Neural progenitor cell (in vitro differentiated cells): ENCODE data around the gene PEPD. TPM values are rescaled to one million over a fixed set of nuclear protein-coding genes. Genes with fewer than 3 reads are reported as not detected.

ENCODE experiments used
- DNase-seq: peaks from one replicate; pipeline ENCODE4 v3.0.0-alpha.2; 2016; ENCODE audit warnings: low spot score
- H2AFZ ChIP-seq: fragments of 200-600 bp; sonication (generic); replicated peaks from 2 replicates; pipeline ENCODE4 v1.6.1; 2016; ENCODE audit warnings: antibody characterized with exemption
- H3F3A ChIP-seq: fragments of 200-600 bp; sonication (generic); 2 replicates; pipeline ENCODE4 v1.6.1; 2016; ENCODE audit warnings: antibody characterized with exemption, low read depth
- H3K27ac ChIP-seq: fragments of 200-600 bp; sonication (generic); 2 replicates; pipeline ENCODE4 v1.5.1; 2016; ENCODE audit warnings: mild to moderate bottlenecking
- H3K27me3 ChIP-seq: fragments of 200-600 bp; sonication (generic); 2 replicates; pipeline ENCODE4 v1.6.1; 2016; ENCODE audit warnings: mild to moderate bottlenecking, moderate library complexity
- H3K36me3 ChIP-seq: fragments of 200-600 bp; sonication (generic); 2 replicates; pipeline ENCODE4 v1.5.1; 2016
- H3K4me1 ChIP-seq: fragments of 200-600 bp; sonication (generic); 2 replicates; pipeline ENCODE4 v1.6.1; 2016; ENCODE audit warnings: mixed run types
- H3K4me2 ChIP-seq: fragments of 200-600 bp; sonication (generic); 2 replicates; pipeline ENCODE4 v1.6.1; 2016
- H3K4me3 ChIP-seq: fragments of 200-600 bp; sonication (generic); 2 replicates; pipeline ENCODE4 v1.5.1; 2016
- H3K79me2 ChIP-seq: fragments of 200-600 bp; sonication (generic); 2 replicates; pipeline ENCODE4 v1.6.1; 2016; ENCODE audit warnings: low read depth
- H3K9ac ChIP-seq: fragments of 200-600 bp; sonication (generic); 2 replicates; pipeline ENCODE4 v1.6.1; 2016
- H3K9me3 ChIP-seq: fragments of 200-600 bp; sonication (generic); 2 replicates; pipeline ENCODE4 v1.5.1; 2016; ENCODE audit warnings: low read depth
- H4K20me1 ChIP-seq: fragments of 200-600 bp; sonication (generic); 2 replicates; pipeline ENCODE4 v1.6.1; 2016; ENCODE audit warnings: low read depth
- H3K27ac Mint-ChIP-seq: 3 replicates; pipeline ENCODE4 v1.8.0; 2021; ENCODE audit warnings: mixed read lengths
- H3K27me3 Mint-ChIP-seq: 2 replicates; pipeline ENCODE4 v1.8.0; 2022; ENCODE audit warnings: low read depth, mild to moderate bottlenecking, inconsistent platforms, moderate library complexity, mixed read lengths; ENCODE audit not compliant: insufficient read depth
- H3K36me3 Mint-ChIP-seq: 3 replicates; pipeline ENCODE4 v1.8.0; 2021; ENCODE audit warnings: mixed read lengths
- H3K4me1 Mint-ChIP-seq: 3 replicates; pipeline ENCODE4 v1.8.0; 2021; ENCODE audit warnings: mixed read lengths
- H3K4me3 Mint-ChIP-seq: 3 replicates; pipeline ENCODE4 v1.8.0; 2021; ENCODE audit warnings: mild to moderate bottlenecking, moderate library complexity, mixed read lengths
- H3K9me3 Mint-ChIP-seq: 3 replicates; pipeline ENCODE4 v1.8.0; 2020; ENCODE audit warnings: mixed read lengths
- CTCF ChIP-seq: fragments of 200-600 bp; sonication (generic); IDR thresholded peaks from 2 replicates; pipeline ENCODE4 v1.5.1; 2017; ENCODE audit warnings: antibody characterized with exemption, mild to moderate bottlenecking
- EZH2 ChIP-seq: fragments of 200-600 bp; sonication (generic); IDR thresholded peaks from 2 replicates; pipeline ENCODE4 v1.6.1; 2017; ENCODE audit warnings: antibody characterized with exemption, mild to moderate bottlenecking, moderate library complexity
- EZH2phosphoT487 ChIP-seq: fragments of 200-600 bp; sonication (generic); IDR thresholded peaks from 2 replicates; pipeline ENCODE4 v1.6.1; 2017; ENCODE audit warnings: antibody characterized with exemption
- total RNA-seq: library from RNA; depleted of rRNA; stranded (reverse); fragments of >200 nt; gene quantifications from 2 replicates; pipeline ENCODE4 v1.2.3, GENCODE V29; 2015; ENCODE audit warnings: low replicate concordance

PEPD gene
- total RNA-seq, 1 donor from 2014 or later: 47.0 TPM

GRCh38 chr19:33383720-33384292 lies 137.8 kb downstream of the PEPD start:
- Histone ChIP-seq H3F3A (no peaks in the 10 kb centered on the region), H3K9me3 (no peaks in the 10 kb centered on the region), H2AFZ (no peak overlapping the region), H3K27me3 (no peaks in the 10 kb centered on the region), H3K4me1 (peaks cover 6% of the 10 kb centered on the region), H3K79me2 (peaks cover 80% of the 10 kb centered on the region), H3K27ac (no peak overlapping the region), H3K9ac (no peak overlapping the region), H3K4me3 (no peak overlapping the region), H3K36me3 (no peaks in the 10 kb centered on the region), H4K20me1 (peaks cover 100% of the 10 kb centered on the region), H3K4me2 (no peak overlapping the region)
- Mint-ChIP-seq H3K36me3 (peaks cover 10% of the 10 kb centered on the region), H3K4me3 (no peak overlapping the region), H3K27me3 (peaks cover 2% of the 10 kb centered on the region), H3K9me3 (no peaks in the 10 kb centered on the region), H3K4me1 (peaks cover 8% of the 10 kb centered on the region), H3K27ac (peak overlapping the region; percentile 35)
- DNase-seq: no peak
- TF ChIP-seq EZH2phosphoT487: no peak
- no peak for TF ChIP-seq EZH2
- no peak for TF ChIP-seq CTCF

DNA sequence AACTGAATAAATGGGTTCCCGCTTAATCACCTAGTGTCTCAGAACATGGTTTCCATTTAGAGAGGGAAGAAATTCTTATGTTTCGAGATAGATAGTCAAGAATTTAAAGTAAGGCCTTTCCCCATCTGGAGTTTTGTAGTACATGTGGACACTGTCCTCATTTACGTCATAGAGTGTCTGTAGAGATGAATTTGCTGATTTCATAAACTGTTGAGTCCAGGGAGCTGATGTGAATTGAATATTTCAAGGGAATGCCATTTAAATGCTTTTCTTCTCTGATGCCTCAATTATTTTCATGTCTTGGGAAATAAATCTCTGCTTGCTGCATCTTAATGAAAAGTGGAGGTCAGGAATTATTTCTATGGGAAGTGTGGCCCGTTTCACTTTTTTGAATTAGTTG lies 138.6 kb downstream of the PEPD start:
- H3K4me3 ChIP-seq: no peak overlapping the region
- H3K36me3 ChIP-seq: no peaks in the 10 kb centered on the region
- no peak overlapping the region for H2AFZ ChIP-seq
- peaks cover 89% of the 10 kb centered on the region for H3K79me2 ChIP-seq
- H3K9me3 ChIP-seq: no peaks in the 10 kb centered on the region
- H3F3A ChIP-seq: peaks cover under 1% of the 10 kb centered on the region
- Mint-ChIP-seq H3K27ac (no peak overlapping the region), H3K4me3 (no peak overlapping the region), H3K27me3 (peaks cover 2% of the 10 kb centered on the region), H3K4me1 (peaks cover 17% of the 10 kb centered on the region), H3K36me3 (peaks cover 12% of the 10 kb centered on the region), H3K9me3 (no peaks in the 10 kb centered on the region)
- peaks cover 14% of the 10 kb centered on the region for H3K4me1 ChIP-seq
- H3K9ac ChIP-seq: no peak overlapping the region
- H3K27ac ChIP-seq: no peak overlapping the region
- H3K4me2 ChIP-seq: no peak overlapping the region
- H3K27me3 ChIP-seq: no peaks in the 10 kb centered on the region
- H4K20me1 ChIP-seq: peaks cover 100% of the 10 kb centered on the region
- DNase-seq: no peak
- no peak for TF ChIP-seq EZH2
- no peak for TF ChIP-seq EZH2phosphoT487

- H3K79me2 ChIP-seq: peaks cover 98% of the 10 kb centered on the region
- H3K4me1 Mint-ChIP-seq: peaks cover 24% of the 10 kb centered on the region
- no peak overlapping the region for H3K27ac ChIP-seq
Measured at GRCh38 chr19:33382006-33382405, 139.6 kb downstream of the PEPD start.

More at GRCh38 chr19:33382006-33382405, 139.6 kb downstream of the PEPD start:
- Histone ChIP-seq H3K4me1 (peaks cover 24% of the 10 kb centered on the region), H3K4me3 (no peak overlapping the region), H3K9me3 (no peaks in the 10 kb centered on the region), H3F3A (peaks cover 5% of the 10 kb centered on the region), H3K9ac (peak overlapping the region; percentile 35), H3K36me3 (no peaks in the 10 kb centered on the region), H2AFZ (no peak overlapping the region), H3K27me3 (no peaks in the 10 kb centered on the region), H3K4me2 (no peak overlapping the region), H4K20me1 (peaks cover 100% of the 10 kb centered on the region)
- Mint-ChIP-seq H3K27ac (no peak overlapping the region), H3K36me3 (peaks cover 12% of the 10 kb centered on the region), H3K9me3 (no peaks in the 10 kb centered on the region), H3K4me3 (no peak overlapping the region), H3K27me3 (peaks cover 2% of the 10 kb centered on the region)
- DNase-seq: no peak
- TF ChIP-seq CTCF (no peak), EZH2 (no peak), EZH2phosphoT487 (no peak)
